ENCODE data around the gene MYO1C. TPM values are rescaled to one million over a fixed set of nuclear protein-coding genes. Genes with fewer than 3 reads are reported as not detected.

MYO1C gene, protein sequence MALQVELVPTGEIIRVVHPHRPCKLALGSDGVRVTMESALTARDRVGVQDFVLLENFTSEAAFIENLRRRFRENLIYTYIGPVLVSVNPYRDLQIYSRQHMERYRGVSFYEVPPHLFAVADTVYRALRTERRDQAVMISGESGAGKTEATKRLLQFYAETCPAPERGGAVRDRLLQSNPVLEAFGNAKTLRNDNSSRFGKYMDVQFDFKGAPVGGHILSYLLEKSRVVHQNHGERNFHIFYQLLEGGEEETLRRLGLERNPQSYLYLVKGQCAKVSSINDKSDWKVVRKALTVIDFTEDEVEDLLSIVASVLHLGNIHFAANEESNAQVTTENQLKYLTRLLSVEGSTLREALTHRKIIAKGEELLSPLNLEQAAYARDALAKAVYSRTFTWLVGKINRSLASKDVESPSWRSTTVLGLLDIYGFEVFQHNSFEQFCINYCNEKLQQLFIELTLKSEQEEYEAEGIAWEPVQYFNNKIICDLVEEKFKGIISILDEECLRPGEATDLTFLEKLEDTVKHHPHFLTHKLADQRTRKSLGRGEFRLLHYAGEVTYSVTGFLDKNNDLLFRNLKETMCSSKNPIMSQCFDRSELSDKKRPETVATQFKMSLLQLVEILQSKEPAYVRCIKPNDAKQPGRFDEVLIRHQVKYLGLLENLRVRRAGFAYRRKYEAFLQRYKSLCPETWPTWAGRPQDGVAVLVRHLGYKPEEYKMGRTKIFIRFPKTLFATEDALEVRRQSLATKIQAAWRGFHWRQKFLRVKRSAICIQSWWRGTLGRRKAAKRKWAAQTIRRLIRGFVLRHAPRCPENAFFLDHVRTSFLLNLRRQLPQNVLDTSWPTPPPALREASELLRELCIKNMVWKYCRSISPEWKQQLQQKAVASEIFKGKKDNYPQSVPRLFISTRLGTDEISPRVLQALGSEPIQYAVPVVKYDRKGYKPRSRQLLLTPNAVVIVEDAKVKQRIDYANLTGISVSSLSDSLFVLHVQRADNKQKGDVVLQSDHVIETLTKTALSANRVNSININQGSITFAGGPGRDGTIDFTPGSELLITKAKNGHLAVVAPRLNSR
- total RNA-seq: 100 to 1,000 TPM in 2 of 4 donors, 10 to 100 TPM in 2; 89.1 to 276 (median 116) TPM

DNA sequence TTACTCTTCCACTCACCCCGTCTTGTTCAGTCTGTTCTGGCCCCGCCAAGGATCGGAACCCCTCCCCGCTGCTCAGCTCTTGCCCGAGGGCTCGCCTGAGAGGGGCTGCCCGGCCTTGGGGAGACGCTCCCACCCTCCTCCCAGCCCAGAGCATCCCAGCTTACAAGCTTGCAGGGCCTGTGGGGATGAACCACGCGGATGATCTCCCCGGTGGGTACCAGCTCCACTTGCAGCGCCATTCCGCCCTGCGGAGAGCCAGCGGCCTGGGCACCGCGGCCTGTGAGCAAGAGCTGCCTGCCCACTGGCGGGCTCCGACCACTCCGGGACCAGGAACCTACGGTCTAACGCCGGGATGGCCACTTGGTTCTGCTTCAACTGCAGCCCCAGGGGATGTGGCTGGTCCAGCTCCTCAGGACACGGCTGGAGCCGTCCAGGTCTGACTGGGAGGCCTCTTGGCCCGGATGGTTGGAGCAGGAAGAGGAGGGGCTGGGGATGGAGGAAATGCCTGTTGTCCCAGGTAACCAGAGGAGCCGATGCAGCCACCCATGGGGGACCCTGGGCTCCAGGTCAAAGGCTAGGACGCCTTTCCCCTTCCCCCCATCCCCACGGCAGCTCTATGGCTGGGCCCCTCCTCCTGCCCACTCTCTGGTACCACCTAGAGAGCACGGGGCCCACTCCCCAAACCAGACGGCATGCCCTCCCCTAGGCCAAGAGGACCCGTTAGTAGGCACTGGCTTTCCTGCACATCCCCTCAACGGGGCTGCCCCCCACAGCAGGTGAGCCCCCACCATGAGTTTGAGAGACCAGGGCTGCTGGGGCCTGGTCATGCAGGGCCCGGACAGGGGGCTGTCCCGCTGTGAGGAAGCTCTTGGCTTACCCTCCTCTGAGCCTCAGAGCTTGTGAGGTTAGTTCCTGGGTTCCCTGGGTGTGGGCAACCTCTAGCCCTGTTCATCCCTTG, at the start of gene MYO1C:
Gene MYO1C, minus strand, starts transcription at position 438 of the 958 bp plus-strand sequence. Its CDS starts 199 bp downstream, at position 239.
- Histone ChIP-seq H3K4me1 (peaks cover 0 to 34% of the 10 kb centered on the region in 2 donors), H3K27me3 (no peaks in the 10 kb centered on the region), H3K4me3 (peak within 1 kb of the TSS; percentile 53 to 66), H3K36me3 (no peaks in the 10 kb centered on the region), H3K27ac (peak within 1 kb of the TSS; percentile 88 to 98), H3K9me3 (no peaks in the 10 kb centered on the region)
- peak; percentile 46 to 47 for DNase-seq
- intact Hi-C loops (cut with DNase I; ENCODE audit: low total_unique reads): no loop called here
- TF ChIP-seq, protein P1, sequence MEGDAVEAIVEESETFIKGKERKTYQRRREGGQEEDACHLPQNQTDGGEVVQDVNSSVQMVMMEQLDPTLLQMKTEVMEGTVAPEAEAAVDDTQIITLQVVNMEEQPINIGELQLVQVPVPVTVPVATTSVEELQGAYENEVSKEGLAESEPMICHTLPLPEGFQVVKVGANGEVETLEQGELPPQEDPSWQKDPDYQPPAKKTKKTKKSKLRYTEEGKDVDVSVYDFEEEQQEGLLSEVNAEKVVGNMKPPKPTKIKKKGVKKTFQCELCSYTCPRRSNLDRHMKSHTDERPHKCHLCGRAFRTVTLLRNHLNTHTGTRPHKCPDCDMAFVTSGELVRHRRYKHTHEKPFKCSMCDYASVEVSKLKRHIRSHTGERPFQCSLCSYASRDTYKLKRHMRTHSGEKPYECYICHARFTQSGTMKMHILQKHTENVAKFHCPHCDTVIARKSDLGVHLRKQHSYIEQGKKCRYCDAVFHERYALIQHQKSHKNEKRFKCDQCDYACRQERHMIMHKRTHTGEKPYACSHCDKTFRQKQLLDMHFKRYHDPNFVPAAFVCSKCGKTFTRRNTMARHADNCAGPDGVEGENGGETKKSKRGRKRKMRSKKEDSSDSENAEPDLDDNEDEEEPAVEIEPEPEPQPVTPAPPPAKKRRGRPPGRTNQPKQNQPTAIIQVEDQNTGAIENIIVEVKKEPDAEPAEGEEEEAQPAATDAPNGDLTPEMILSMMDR (IDR thresholded peaks at IDR 0.05): no peak
- TF ChIP-seq POLR2A (IDR thresholded peaks at IDR 0.05): no peak

DNA sequence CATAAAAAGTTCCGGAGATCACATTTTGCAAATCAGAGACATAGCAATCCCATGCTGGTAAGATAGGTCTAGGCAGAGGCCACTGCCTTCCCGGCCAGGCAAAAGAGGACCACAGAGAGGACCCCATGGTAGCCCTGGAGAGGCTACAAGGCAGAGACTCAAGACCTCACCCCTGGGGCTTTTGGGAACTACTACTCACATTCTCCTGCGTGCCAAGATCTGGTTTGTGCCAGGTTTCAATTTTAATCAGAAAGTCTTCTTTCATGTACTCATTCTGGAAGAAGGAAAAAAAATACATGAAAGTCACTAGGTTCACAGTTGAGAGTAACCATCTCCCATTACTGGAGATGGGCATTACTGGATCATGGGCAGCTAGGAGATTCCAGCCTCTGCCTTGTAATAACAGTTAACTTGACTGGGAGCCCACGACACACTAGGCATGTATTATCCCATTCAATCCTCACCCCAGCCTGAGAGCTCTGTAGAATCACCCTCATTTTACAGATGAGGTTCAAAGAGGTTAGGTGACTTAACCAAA, 49.0 kb upstream of the MYO1C start:
- no peak for DNase-seq
- no peak overlapping the region for H3K4me3 ChIP-seq
- H3K27me3 ChIP-seq: no peaks in the 10 kb centered on the region
- TF ChIP-seq, protein P1 (IDR thresholded peaks at IDR 0.05): no peak
- TF ChIP-seq POLR2A (IDR thresholded peaks at IDR 0.05): no peak
- H3K36me3 ChIP-seq: no peaks in the 10 kb centered on the region
- H3K9me3 ChIP-seq: no peaks in the 10 kb centered on the region
- no peaks in the 10 kb centered on the region for H3K4me1 ChIP-seq
- H3K27ac ChIP-seq: no peak overlapping the region
- intact Hi-C loops (cut with DNase I; ENCODE audit: low total_unique reads): no loop called here

DNA sequence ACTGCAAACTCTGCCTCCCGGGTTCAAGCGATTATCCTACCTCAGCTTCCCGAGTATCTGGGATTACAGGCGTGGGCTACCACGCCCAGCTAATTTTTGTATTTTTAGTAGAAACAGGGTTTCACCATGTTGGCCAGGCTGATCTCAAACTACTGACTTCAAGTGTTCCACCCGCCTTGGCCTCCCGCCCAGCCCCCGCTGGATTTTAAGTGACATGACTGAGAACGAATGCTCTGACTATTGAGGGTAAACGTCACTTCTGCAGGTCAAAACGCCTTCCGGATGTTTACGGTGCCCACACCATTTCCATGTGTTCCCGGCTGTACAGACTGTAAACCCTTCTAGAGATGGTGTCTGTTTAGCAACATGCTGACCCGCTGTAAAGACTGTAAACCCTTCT, 47.3 kb upstream of the MYO1C start:
- no peak for DNase-seq
- no peaks in the 10 kb centered on the region for H3K36me3 ChIP-seq
- no peaks in the 10 kb centered on the region for H3K9me3 ChIP-seq
- H3K4me1 ChIP-seq: no peaks in the 10 kb centered on the region
- intact Hi-C loops (cut with DNase I; ENCODE audit: low total_unique reads): no loop called here
- no peak overlapping the region for H3K27ac ChIP-seq
- no peak overlapping the region for H3K4me3 ChIP-seq
- no peaks in the 10 kb centered on the region for H3K27me3 ChIP-seq
- no peak for TF ChIP-seq POLR2A (IDR thresholded peaks at IDR 0.05)
- TF ChIP-seq, protein P1 (IDR thresholded peaks at IDR 0.05): no peak

DNA sequence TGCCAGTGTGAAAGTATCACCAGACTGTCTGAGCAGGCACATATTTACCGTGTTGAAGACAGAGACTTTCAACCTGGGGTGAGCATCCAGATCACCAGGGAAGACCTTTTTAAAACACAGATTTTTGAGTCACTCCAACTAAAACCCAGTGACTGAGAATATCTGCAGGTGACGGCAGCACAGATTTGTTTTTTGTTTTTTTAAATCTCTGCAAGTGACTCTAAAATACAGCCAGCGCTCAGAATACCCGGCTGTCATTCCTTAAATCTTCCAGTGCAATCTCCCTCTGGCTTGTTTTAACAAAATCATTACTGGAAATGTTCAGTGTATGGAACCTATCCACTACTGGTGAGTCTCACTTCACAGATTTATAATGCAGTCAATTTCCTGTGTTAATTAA, 43.3 kb upstream of the MYO1C start:
- Histone ChIP-seq H3K9me3 (no peaks in the 10 kb centered on the region), H3K36me3 (no peaks in the 10 kb centered on the region), H3K4me1 (no peaks in the 10 kb centered on the region), H3K4me3 (no peak overlapping the region), H3K27ac (no peak overlapping the region), H3K27me3 (no peaks in the 10 kb centered on the region)
- TF ChIP-seq POLR2A (IDR thresholded peaks at IDR 0.05): no peak
- TF ChIP-seq, protein P1 (IDR thresholded peaks at IDR 0.05): no peak
- no peak for DNase-seq
- intact Hi-C loops (cut with DNase I; ENCODE audit: low total_unique reads): no loop called here
